Measurements from ENCODE around the gene TTC16. TPM values are rescaled to one million over a fixed set of nuclear protein-coding genes. Genes with fewer than 3 reads are reported as not detected.

TTC16 gene
- total and polyA plus RNA-seq, 4 donors: 0.02 to 0.08 TPM; not detected in 2

- no peak for TF ChIP-seq GABPA (IDR thresholded peaks at IDR 0.05 in 1 of 2, conservative IDR thresholded peaks at IDR 0.05 in 1 of 2)
Measured at GRCh38 chr9:127683723-127684122, 32.2 kb upstream of the TTC16 start (continued).

- DNase-seq (ENCODE audit: low spot score): no peak
- Histone ChIP-seq H3K36me3 (ENCODE audit: control insufficient read depth in 4 of 4, insufficient read depth in 3 of 4, low read depth in 1 of 4, low read length in 3 of 4) (peaks cover 0 to 5% (median 0%) of the 10 kb centered on the region in 4 donors), H3K9ac (ENCODE audit: low read depth in 1 of 2, low read length in 2 of 2) (no peak overlapping the region), H3K27ac (ENCODE audit: low read depth in 1 of 2, low read length in 2 of 2) (no peak overlapping the region), H3K9me3 (ENCODE audit: control insufficient read depth in 4 of 4, low read length in 3 of 4) (no peaks in the 10 kb centered on the region), H3K4me3 (ENCODE audit: low read depth in 1 of 3, low read length in 3 of 3) (no peak overlapping the region), H3K4me1 (ENCODE audit: control insufficient read depth in 4 of 4, insufficient read depth in 4 of 4, low read length in 3 of 4) (no peaks in the 10 kb centered on the region), H3K27me3 (ENCODE audit: control insufficient read depth in 4 of 4, insufficient read depth in 4 of 4, low read length in 3 of 4) (no peaks in the 10 kb centered on the region)
- TF ChIP-seq JUND (IDR thresholded peaks at IDR 0.05): no peak
- TF ChIP-seq MAX (IDR thresholded peaks at IDR 0.05): no peak
- no peak for TF ChIP-seq ATF3 (IDR thresholded peaks at IDR 0.05)
- TF ChIP-seq HNF4G (IDR thresholded peaks at IDR 0.05): no peak
- WGBS: 91% methylated on average over 4 of the region's 4 CpGs
Measured at GRCh38 chr9:127684576-127684975, 31.3 kb upstream of the TTC16 start.

- Histone ChIP-seq H3K36me3 (ENCODE audit: control insufficient read depth in 4 of 4, insufficient read depth in 3 of 4, low read depth in 1 of 4, low read length in 3 of 4) (peaks cover 0 to 11% (median 0%) of the 10 kb centered on the region in 4 donors), H3K4me3 (ENCODE audit: low read depth in 1 of 3, low read length in 3 of 3) (no peak overlapping the region), H3K27me3 (ENCODE audit: control insufficient read depth in 4 of 4, insufficient read depth in 4 of 4, low read length in 3 of 4) (no peaks in the 10 kb centered on the region), H3K27ac (ENCODE audit: low read depth in 1 of 2, low read length in 2 of 2) (no peak overlapping the region), H3K9me3 (ENCODE audit: control insufficient read depth in 4 of 4, low read length in 3 of 4) (no peaks in the 10 kb centered on the region), H3K9ac (ENCODE audit: low read depth in 1 of 2, low read length in 2 of 2) (no peak overlapping the region), H3K4me1 (ENCODE audit: control insufficient read depth in 4 of 4, insufficient read depth in 4 of 4, low read length in 3 of 4) (no peaks in the 10 kb centered on the region)
- TF ChIP-seq ZBTB33 (IDR thresholded peaks at IDR 0.05): no peak
- no peak for TF ChIP-seq HNF4G (IDR thresholded peaks at IDR 0.05)
- TF ChIP-seq GABPA (IDR thresholded peaks at IDR 0.05 in 1 of 2, conservative IDR thresholded peaks at IDR 0.05 in 1 of 2): no peak
- no peak for TF ChIP-seq EGR1 (IDR thresholded peaks at IDR 0.05; ENCODE audit: low read depth in 2 of 2)
- no peak for TF ChIP-seq RXRA (IDR thresholded peaks at IDR 0.05)
- no peak for TF ChIP-seq MAX (IDR thresholded peaks at IDR 0.05)
- WGBS: 67% methylated on average over 6 of the region's 6 CpGs
- DNase-seq (ENCODE audit: low spot score): no peak
Measured at GRCh38 chr9:127686461-127687393, 29.2 kb upstream of the TTC16 start.

GRCh38 chr9:127689329-127690000, 26.4 kb upstream of the TTC16 start:
- Histone ChIP-seq H3K27ac (ENCODE audit: low read depth in 1 of 2, low read length in 2 of 2) (no peak overlapping the region), H3K27me3 (ENCODE audit: control insufficient read depth in 4 of 4, insufficient read depth in 4 of 4, low read length in 3 of 4) (no peaks in the 10 kb centered on the region), H3K9ac (ENCODE audit: low read depth in 1 of 2, low read length in 2 of 2) (no peak overlapping the region), H3K36me3 (ENCODE audit: control insufficient read depth in 4 of 4, insufficient read depth in 3 of 4, low read depth in 1 of 4, low read length in 3 of 4) (peaks cover 0 to 6% (median 0%) of the 10 kb centered on the region in 4 donors), H3K9me3 (ENCODE audit: control insufficient read depth in 4 of 4, low read length in 3 of 4) (no peaks in the 10 kb centered on the region), H3K4me1 (ENCODE audit: control insufficient read depth in 4 of 4, insufficient read depth in 4 of 4, low read length in 3 of 4) (no peaks in the 10 kb centered on the region), H3K4me3 (ENCODE audit: low read depth in 1 of 3, low read length in 3 of 3) (no peak overlapping the region)
- WGBS: 95% methylated on average over 13 of the region's 13 CpGs
- TF ChIP-seq GABPA (IDR thresholded peaks at IDR 0.05 in 1 of 2, conservative IDR thresholded peaks at IDR 0.05 in 1 of 2) (no peak), CTCF (IDR thresholded peaks at IDR 0.05; ENCODE audit: low read depth, low read length, missing input control) (no peak), MAX (IDR thresholded peaks at IDR 0.05) (no peak), FOXA2 (IDR thresholded peaks at IDR 0.05) (no peak), FOXA1 (IDR thresholded peaks at IDR 0.05) (no peak), YY1 (IDR thresholded peaks at IDR 0.05) (no peak), EGR1 (IDR thresholded peaks at IDR 0.05; ENCODE audit: low read depth in 2 of 2) (no peak), HNF4G (IDR thresholded peaks at IDR 0.05) (no peak), SP1 (IDR thresholded peaks at IDR 0.05) (no peak)
- no peak for DNase-seq (ENCODE audit: low spot score)
